K562 (cell line): Measurements from ENCODE around the gene TNNT2.

Source experiments
- NFIC ChIP-seq: fragments of 450-650 bp; IDR thresholded peaks from 2 replicates; pipeline ENCODE4 v1.6.1; 2017; ENCODE audit warnings: mild to moderate bottlenecking, inconsistent platforms
- POLR2G ChIP-seq: fragments of 200-400 bp; formaldehyde crosslinking; IDR thresholded peaks from 2 replicates; pipeline ENCODE4 v1.6.1; 2017; ENCODE audit warnings: low read depth, mild to moderate bottlenecking, antibody characterized with exemption, low read length, moderate library complexity
- TGIF2 ChIP-seq: sonication (generic); formaldehyde crosslinking; IDR thresholded peaks from 2 replicates; pipeline ENCODE4 v1.8.1; 2022; ENCODE audit warnings: mild to moderate bottlenecking, missing genetic modification reagents, moderate library complexity
- TF ChIP-seq, protein P1 (sequence below): fragments of 450-650 bp; conservative IDR thresholded peaks from 2 replicates; pipeline ENCODE4 v1.6.1; 2016; ENCODE audit warnings: missing genetic modification characterization, low read depth, mild to moderate bottlenecking, control low read depth, missing compliant biosample characterization
- TF ChIP-seq, protein P2 (sequence below): fragments of 450-650 bp; IDR thresholded peaks from 2 replicates; pipeline ENCODE4 v1.6.1; 2016; ENCODE audit warnings: mild to moderate bottlenecking
- TF ChIP-seq, protein P3 (sequence below), 2 experiments: fragments of 450-650 bp in 1 of 2; IDR thresholded peaks; 2 replicates each; pipeline ENCODE4 v1.6.1; 2011 to 2017; ENCODE audit warnings: low read depth in 2 of 2, antibody characterized with exemption in 1 of 2, borderline replicate concordance in 1 of 2, low read length in 1 of 2, mild to moderate bottlenecking in 1 of 2, mixed read lengths in 1 of 2; ENCODE audit not compliant: control insufficient read depth in 1 of 2

DNA sequence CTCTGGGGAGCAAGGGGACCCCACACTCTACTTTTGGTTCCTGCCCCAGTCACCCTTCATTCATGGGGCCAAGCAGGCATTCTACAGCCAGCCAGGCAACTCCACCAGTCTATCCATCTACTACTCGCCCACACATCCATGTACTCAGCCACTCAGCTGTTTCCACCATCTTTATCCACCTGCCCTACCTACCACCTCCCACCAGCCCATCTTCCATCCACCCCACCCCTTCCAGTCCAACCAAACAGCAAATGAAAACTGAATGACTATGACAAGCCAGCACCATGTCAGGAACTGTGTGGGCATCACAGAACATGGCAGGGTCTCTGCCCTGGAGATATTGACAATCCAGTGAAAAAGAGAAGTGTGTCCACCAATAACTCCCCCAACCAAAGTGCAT, 13.7 kb upstream of the TNNT2 start:
- TF ChIP-seq NFIC (no peak), POLR2G (no peak), TGIF2 (no peak)
- TF ChIP-seq, protein P1, sequence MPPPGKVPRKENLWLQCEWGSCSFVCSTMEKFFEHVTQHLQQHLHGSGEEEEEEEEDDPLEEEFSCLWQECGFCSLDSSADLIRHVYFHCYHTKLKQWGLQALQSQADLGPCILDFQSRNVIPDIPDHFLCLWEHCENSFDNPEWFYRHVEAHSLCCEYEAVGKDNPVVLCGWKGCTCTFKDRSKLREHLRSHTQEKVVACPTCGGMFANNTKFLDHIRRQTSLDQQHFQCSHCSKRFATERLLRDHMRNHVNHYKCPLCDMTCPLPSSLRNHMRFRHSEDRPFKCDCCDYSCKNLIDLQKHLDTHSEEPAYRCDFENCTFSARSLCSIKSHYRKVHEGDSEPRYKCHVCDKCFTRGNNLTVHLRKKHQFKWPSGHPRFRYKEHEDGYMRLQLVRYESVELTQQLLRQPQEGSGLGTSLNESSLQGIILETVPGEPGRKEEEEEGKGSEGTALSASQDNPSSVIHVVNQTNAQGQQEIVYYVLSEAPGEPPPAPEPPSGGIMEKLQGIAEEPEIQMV (tag), result no peak
- TF ChIP-seq, protein P2, sequence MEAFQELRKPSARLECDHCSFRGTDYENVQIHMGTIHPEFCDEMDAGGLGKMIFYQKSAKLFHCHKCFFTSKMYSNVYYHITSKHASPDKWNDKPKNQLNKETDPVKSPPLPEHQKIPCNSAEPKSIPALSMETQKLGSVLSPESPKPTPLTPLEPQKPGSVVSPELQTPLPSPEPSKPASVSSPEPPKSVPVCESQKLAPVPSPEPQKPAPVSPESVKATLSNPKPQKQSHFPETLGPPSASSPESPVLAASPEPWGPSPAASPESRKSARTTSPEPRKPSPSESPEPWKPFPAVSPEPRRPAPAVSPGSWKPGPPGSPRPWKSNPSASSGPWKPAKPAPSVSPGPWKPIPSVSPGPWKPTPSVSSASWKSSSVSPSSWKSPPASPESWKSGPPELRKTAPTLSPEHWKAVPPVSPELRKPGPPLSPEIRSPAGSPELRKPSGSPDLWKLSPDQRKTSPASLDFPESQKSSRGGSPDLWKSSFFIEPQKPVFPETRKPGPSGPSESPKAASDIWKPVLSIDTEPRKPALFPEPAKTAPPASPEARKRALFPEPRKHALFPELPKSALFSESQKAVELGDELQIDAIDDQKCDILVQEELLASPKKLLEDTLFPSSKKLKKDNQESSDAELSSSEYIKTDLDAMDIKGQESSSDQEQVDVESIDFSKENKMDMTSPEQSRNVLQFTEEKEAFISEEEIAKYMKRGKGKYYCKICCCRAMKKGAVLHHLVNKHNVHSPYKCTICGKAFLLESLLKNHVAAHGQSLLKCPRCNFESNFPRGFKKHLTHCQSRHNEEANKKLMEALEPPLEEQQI, result no peak
- TF ChIP-seq, protein P3, sequence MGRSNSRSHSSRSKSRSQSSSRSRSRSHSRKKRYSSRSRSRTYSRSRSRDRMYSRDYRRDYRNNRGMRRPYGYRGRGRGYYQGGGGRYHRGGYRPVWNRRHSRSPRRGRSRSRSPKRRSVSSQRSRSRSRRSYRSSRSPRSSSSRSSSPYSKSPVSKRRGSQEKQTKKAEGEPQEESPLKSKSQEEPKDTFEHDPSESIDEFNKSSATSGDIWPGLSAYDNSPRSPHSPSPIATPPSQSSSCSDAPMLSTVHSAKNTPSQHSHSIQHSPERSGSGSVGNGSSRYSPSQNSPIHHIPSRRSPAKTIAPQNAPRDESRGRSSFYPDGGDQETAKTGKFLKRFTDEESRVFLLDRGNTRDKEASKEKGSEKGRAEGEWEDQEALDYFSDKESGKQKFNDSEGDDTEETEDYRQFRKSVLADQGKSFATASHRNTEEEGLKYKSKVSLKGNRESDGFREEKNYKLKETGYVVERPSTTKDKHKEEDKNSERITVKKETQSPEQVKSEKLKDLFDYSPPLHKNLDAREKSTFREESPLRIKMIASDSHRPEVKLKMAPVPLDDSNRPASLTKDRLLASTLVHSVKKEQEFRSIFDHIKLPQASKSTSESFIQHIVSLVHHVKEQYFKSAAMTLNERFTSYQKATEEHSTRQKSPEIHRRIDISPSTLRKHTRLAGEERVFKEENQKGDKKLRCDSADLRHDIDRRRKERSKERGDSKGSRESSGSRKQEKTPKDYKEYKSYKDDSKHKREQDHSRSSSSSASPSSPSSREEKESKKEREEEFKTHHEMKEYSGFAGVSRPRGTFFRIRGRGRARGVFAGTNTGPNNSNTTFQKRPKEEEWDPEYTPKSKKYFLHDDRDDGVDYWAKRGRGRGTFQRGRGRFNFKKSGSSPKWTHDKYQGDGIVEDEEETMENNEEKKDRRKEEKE (IDR thresholded peaks at IDR 0.05; ENCODE audit: borderline replicate concordance in 1 of 2, control insufficient read depth in 1 of 2, low read depth in 2 of 2, low read length in 1 of 2), result no peak
